ENCODE results near the gene MRPL58. TPM values are rescaled to one million over a fixed set of nuclear protein-coding genes. Genes with fewer than 3 reads are reported as not detected.
A peak's percentile ranks its signal among the peaks of the same experiment; 100 is the strongest.

MRPL58 gene
- total RNA-seq, 1 donor from 2014 or later, result 33.6 TPM

GRCh38 chr17:74987418-74987908 is 25.0 kb upstream of the MRPL58 start, which contains the start of gene CDR2L:
Gene CDR2L, plus strand, starts transcription at chr17:74987632. Its CDS starts 412 bp downstream, at chr17:74988044.
- peak within 1 kb of the TSS; percentile 96 for H3K27ac ChIP-seq
- no peaks in the 10 kb centered on the region for H3K36me3 ChIP-seq
- intact Hi-C loops (cut with DNase I), result no loop called here
- H3K4me3 ChIP-seq, result peak within 1 kb of the TSS; percentile 70 to 94
- TF ChIP-seq POLR2AphosphoS5 (IDR thresholded peaks at IDR 0.05; ENCODE audit: insufficient read depth in 1 of 2, low read depth in 1 of 2), result peak in 1 of 2 donors; percentile 39
- peak in 1 of 2 donors; percentile 92 for TF ChIP-seq POLR2A (IDR thresholded peaks at IDR 0.05)
- no peak for TF ChIP-seq CTCF (IDR thresholded peaks at IDR 0.05)
- H3K9me3 ChIP-seq, result no peaks in the 10 kb centered on the region
- no peaks in the 10 kb centered on the region for H3K27me3 ChIP-seq
- H3K4me1 ChIP-seq, result peaks cover 32% of the 10 kb centered on the region
- peak in 1 of 2 donors; percentile 95 for DNase-seq (ENCODE audit: extremely low spot score in 2 of 2)

- H3K27ac ChIP-seq, result peak overlapping the region; percentile 96
- peak overlapping the region; percentile 70 to 94 for H3K4me3 ChIP-seq
- intact Hi-C loops (cut with DNase I), result no loop called here
- H3K9me3 ChIP-seq, result no peaks in the 10 kb centered on the region
- no peak for DNase-seq (ENCODE audit: extremely low spot score in 2 of 2)
- H3K36me3 ChIP-seq, result no peaks in the 10 kb centered on the region
- TF ChIP-seq CTCF (IDR thresholded peaks at IDR 0.05) (peak in 1 of 3 experiments; percentile 25), POLR2A (IDR thresholded peaks at IDR 0.05) (peak in 1 of 2 donors; percentile 42), POLR2AphosphoS5 (IDR thresholded peaks at IDR 0.05; ENCODE audit: insufficient read depth in 1 of 2, low read depth in 1 of 2) (peak in 1 of 2 donors; percentile 73)
- H3K27me3 ChIP-seq, result no peaks in the 10 kb centered on the region
- H3K4me1 ChIP-seq, result peaks cover 38% of the 10 kb centered on the region
Measured at GRCh38 chr17:74987909-74988711, 24.4 kb upstream of the MRPL58 start.

- peaks cover 54% of the 10 kb centered on the region for H3K4me1 ChIP-seq
- no peaks in the 10 kb centered on the region for H3K9me3 ChIP-seq
- no peaks in the 10 kb centered on the region for H3K27me3 ChIP-seq
- TF ChIP-seq CTCF (IDR thresholded peaks at IDR 0.05) (no peak), POLR2AphosphoS5 (IDR thresholded peaks at IDR 0.05; ENCODE audit: insufficient read depth in 1 of 2, low read depth in 1 of 2) (no peak), POLR2A (IDR thresholded peaks at IDR 0.05) (no peak)
- H3K27ac ChIP-seq, result no peak overlapping the region
- DNase-seq (ENCODE audit: extremely low spot score in 2 of 2), result no peak
- intact Hi-C loops (cut with DNase I), result no loop called here
- no peaks in the 10 kb centered on the region for H3K36me3 ChIP-seq
- no peak overlapping the region for H3K4me3 ChIP-seq
Measured at GRCh38 chr17:74990581-74991105, 21.8 kb upstream of the MRPL58 start.

GRCh38 chr17:74992223-74992622 is 20.2 kb upstream of the MRPL58 start:
- Histone ChIP-seq H3K27me3 (no peaks in the 10 kb centered on the region), H3K27ac (peak overlapping the region; percentile 2), H3K9me3 (no peaks in the 10 kb centered on the region), H3K4me1 (peaks cover 48% of the 10 kb centered on the region), H3K36me3 (no peaks in the 10 kb centered on the region), H3K4me3 (no peak overlapping the region)
- DNase-seq (ENCODE audit: extremely low spot score in 2 of 2), result no peak
- no peak for TF ChIP-seq POLR2A (IDR thresholded peaks at IDR 0.05)
- TF ChIP-seq CTCF (IDR thresholded peaks at IDR 0.05), result no peak
- no peak for TF ChIP-seq POLR2AphosphoS5 (IDR thresholded peaks at IDR 0.05; ENCODE audit: insufficient read depth in 1 of 2, low read depth in 1 of 2)
- intact Hi-C loops (cut with DNase I), result no loop called here
